Measurements from ENCODE around the gene GRID1.

GRID1 gene

GRCh38 chr10:86368046-86368445, 1.5 kb upstream of the GRID1 start:
- H3K79me1 ChIP-seq (replicated peaks; ENCODE audit: low read length, poor library complexity, severe bottlenecking): no peaks in the 10 kb centered on the region
- whole genome bisulfite sequencing: no CpG with 5 or more reads among the region's 1 CpG
- no peak overlapping the region for H3K27ac ChIP-seq (ENCODE audit: low read length, poor library complexity, severe bottlenecking)
- H3K4me2 ChIP-seq (ENCODE audit: low read length, poor library complexity, severe bottlenecking): no peak overlapping the region
- no peak overlapping the region for H2BK120ac ChIP-seq (ENCODE audit: low read depth, low read length)
- no peak overlapping the region for H2AK5ac ChIP-seq (ENCODE audit: low read length, severe bottlenecking)
- no peak overlapping the region for H3K4me3 ChIP-seq (ENCODE audit: insufficient read depth in 1 of 2, low read depth in 1 of 2, low read length in 2 of 2)
- no peak overlapping the region for H2AFZ ChIP-seq (ENCODE audit: low read depth, low read length)
- H2BK15ac ChIP-seq (ENCODE audit: low read depth, poor library complexity, severe bottlenecking): no peak overlapping the region
- no peaks in the 10 kb centered on the region for H3K9me3 ChIP-seq (ENCODE audit: control insufficient read depth, low read length)
- no peak overlapping the region for H3K14ac ChIP-seq (ENCODE audit: low read length in 2 of 2)
- H2BK5ac ChIP-seq (ENCODE audit: low read depth, low read length, poor library complexity, severe bottlenecking): no peak overlapping the region
- H3K4ac ChIP-seq (ENCODE audit: low read depth in 1 of 2, low read length in 2 of 2): no peak overlapping the region
- H3K9ac ChIP-seq (ENCODE audit: low read length): no peak overlapping the region
- no peak overlapping the region for H4K8ac ChIP-seq (ENCODE audit: low read length)
- H2BK12ac ChIP-seq (ENCODE audit: low read length in 2 of 2): no peak overlapping the region
- no peak for DNase-seq
- H3K23ac ChIP-seq (ENCODE audit: low read length in 2 of 2): no peak overlapping the region
- H3K36me3 ChIP-seq (ENCODE audit: control insufficient read depth in 1 of 2, insufficient read depth in 2 of 2, low read depth in 1 of 2, low read length in 2 of 2): no peaks in the 10 kb centered on the region
- no peak overlapping the region for H3K18ac ChIP-seq (ENCODE audit: low read depth in 1 of 2, low read length in 2 of 2)
- H3K27me3 ChIP-seq (ENCODE audit: control insufficient read depth in 1 of 2, insufficient read depth in 1 of 2, low read length in 2 of 2): peaks cover 79 to 83% of the 10 kb centered on the region in 2 experiments
- H4K91ac ChIP-seq (ENCODE audit: low read length): no peak overlapping the region
- H3K4me1 ChIP-seq (ENCODE audit: control insufficient read depth, insufficient read depth, low read depth, low read length): peaks cover 37% of the 10 kb centered on the region

- Histone ChIP-seq H2BK12ac (ENCODE audit: low read length in 2 of 2) (peak overlapping the region in 1 of 2 experiments; percentile 23), H3K9ac (ENCODE audit: low read length) (no peak overlapping the region), H3K4me1 (ENCODE audit: control insufficient read depth, insufficient read depth, low read depth, low read length) (peaks cover 39% of the 10 kb centered on the region), H3K4me3 (ENCODE audit: insufficient read depth in 1 of 2, low read depth in 1 of 2, low read length in 2 of 2) (peak overlapping the region; percentile 39 to 53), H2BK5ac (ENCODE audit: low read depth, low read length, poor library complexity, severe bottlenecking) (no peak overlapping the region), H3K18ac (ENCODE audit: low read depth in 1 of 2, low read length in 2 of 2) (no peak overlapping the region), H3K14ac (ENCODE audit: low read length in 2 of 2) (no peak overlapping the region), H3K79me1 (replicated peaks; ENCODE audit: low read length, poor library complexity, severe bottlenecking) (no peaks in the 10 kb centered on the region), H2BK15ac (ENCODE audit: low read depth, poor library complexity, severe bottlenecking) (no peak overlapping the region), H3K27me3 (ENCODE audit: control insufficient read depth in 1 of 2, insufficient read depth in 1 of 2, low read length in 2 of 2) (peaks cover 76 to 79% of the 10 kb centered on the region in 2 experiments), H3K36me3 (ENCODE audit: control insufficient read depth in 1 of 2, insufficient read depth in 2 of 2, low read depth in 1 of 2, low read length in 2 of 2) (no peaks in the 10 kb centered on the region), H3K27ac (ENCODE audit: low read length, poor library complexity, severe bottlenecking) (no peak overlapping the region), H4K8ac (ENCODE audit: low read length) (no peak overlapping the region), H3K23ac (ENCODE audit: low read length in 2 of 2) (peak overlapping the region in 1 of 2 experiments; percentile 56), H4K91ac (ENCODE audit: low read length) (no peak overlapping the region), H2BK120ac (ENCODE audit: low read depth, low read length) (no peak overlapping the region), H2AFZ (ENCODE audit: low read depth, low read length) (no peak overlapping the region), H2AK5ac (ENCODE audit: low read length, severe bottlenecking) (no peak overlapping the region), H3K9me3 (ENCODE audit: control insufficient read depth, low read length) (no peaks in the 10 kb centered on the region), H3K4me2 (ENCODE audit: low read length, poor library complexity, severe bottlenecking) (peak overlapping the region; percentile 66), H3K4ac (ENCODE audit: low read depth in 1 of 2, low read length in 2 of 2) (no peak overlapping the region)
- peak; percentile 1 for DNase-seq
- WGBS: 9% methylated on average over 57 of the region's 62 CpGs
Measured at GRCh38 chr10:86367152-86367951, 757 bp upstream of the GRID1 start.

DNA sequence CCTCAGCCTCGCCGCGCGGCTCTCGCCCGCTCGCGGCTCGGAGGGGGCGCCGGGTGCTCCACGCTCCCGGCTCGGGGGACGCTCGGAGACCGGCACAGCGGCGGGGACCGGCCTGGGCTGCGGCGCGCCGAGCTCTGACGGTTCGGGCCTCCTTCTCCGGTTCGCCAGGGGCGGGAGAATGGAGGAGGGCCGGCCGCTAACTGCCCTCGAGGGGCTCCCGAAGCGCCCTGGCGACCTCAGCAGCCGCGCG, 232 bp upstream of the GRID1 start:
- H3K4me1 ChIP-seq (ENCODE audit: control insufficient read depth, insufficient read depth, low read depth, low read length): peaks cover 39% of the 10 kb centered on the region
- H3K23ac ChIP-seq (ENCODE audit: low read length in 2 of 2): peak overlapping the region in 1 of 2 experiments; percentile 28
- no peak overlapping the region for H2BK120ac ChIP-seq (ENCODE audit: low read depth, low read length)
- H3K79me1 ChIP-seq (replicated peaks; ENCODE audit: low read length, poor library complexity, severe bottlenecking): no peaks in the 10 kb centered on the region
- H3K9me3 ChIP-seq (ENCODE audit: control insufficient read depth, low read length): no peaks in the 10 kb centered on the region
- peak overlapping the region; percentile 66 for H3K4me2 ChIP-seq (ENCODE audit: low read length, poor library complexity, severe bottlenecking)
- no peak for DNase-seq
- H2AFZ ChIP-seq (ENCODE audit: low read depth, low read length): peak overlapping the region; percentile 36
- no peak overlapping the region for H3K27ac ChIP-seq (ENCODE audit: low read length, poor library complexity, severe bottlenecking)
- no peak overlapping the region for H2BK15ac ChIP-seq (ENCODE audit: low read depth, poor library complexity, severe bottlenecking)
- H2BK5ac ChIP-seq (ENCODE audit: low read depth, low read length, poor library complexity, severe bottlenecking): no peak overlapping the region
- H4K8ac ChIP-seq (ENCODE audit: low read length): no peak overlapping the region
- H3K14ac ChIP-seq (ENCODE audit: low read length in 2 of 2): no peak overlapping the region
- H2BK12ac ChIP-seq (ENCODE audit: low read length in 2 of 2): no peak overlapping the region
- no peak overlapping the region for H3K9ac ChIP-seq (ENCODE audit: low read length)
- H3K4ac ChIP-seq (ENCODE audit: low read depth in 1 of 2, low read length in 2 of 2): no peak overlapping the region
- no peak overlapping the region for H2AK5ac ChIP-seq (ENCODE audit: low read length, severe bottlenecking)
- peak overlapping the region; percentile 39 to 53 for H3K4me3 ChIP-seq (ENCODE audit: insufficient read depth in 1 of 2, low read depth in 1 of 2, low read length in 2 of 2)
- no peak overlapping the region for H3K18ac ChIP-seq (ENCODE audit: low read depth in 1 of 2, low read length in 2 of 2)
- 1% methylated on average over 27 of the region's 38 CpGs for WGBS
- peaks cover 74 to 79% of the 10 kb centered on the region in 2 experiments for H3K27me3 ChIP-seq (ENCODE audit: control insufficient read depth in 1 of 2, insufficient read depth in 1 of 2, low read length in 2 of 2)
- no peaks in the 10 kb centered on the region for H3K36me3 ChIP-seq (ENCODE audit: control insufficient read depth in 1 of 2, insufficient read depth in 2 of 2, low read depth in 1 of 2, low read length in 2 of 2)
- H4K91ac ChIP-seq (ENCODE audit: low read length): no peak overlapping the region

GRCh38 chr10:86365346-86366032, 1.1 kb downstream of the GRID1 start:
- peak overlapping the region; percentile 46 to 65 for H3K4me3 ChIP-seq (ENCODE audit: insufficient read depth in 1 of 2, low read depth in 1 of 2, low read length in 2 of 2)
- 3% methylated on average over 47 of the region's 47 CpGs for WGBS

More at GRCh38 chr10:86365346-86366032, 1.1 kb downstream of the GRID1 start:
- H3K27ac ChIP-seq (ENCODE audit: low read length, poor library complexity, severe bottlenecking): no peak overlapping the region
- peak; percentile 8 for DNase-seq
- no peak overlapping the region for H2BK120ac ChIP-seq (ENCODE audit: low read depth, low read length)
- H4K91ac ChIP-seq (ENCODE audit: low read length): no peak overlapping the region
- peak overlapping the region in 1 of 2 experiments; percentile 95 for H3K23ac ChIP-seq (ENCODE audit: low read length in 2 of 2)
- H2BK5ac ChIP-seq (ENCODE audit: low read depth, low read length, poor library complexity, severe bottlenecking): no peak overlapping the region
- no peak overlapping the region for H3K4ac ChIP-seq (ENCODE audit: low read depth in 1 of 2, low read length in 2 of 2)
- H3K79me1 ChIP-seq (replicated peaks; ENCODE audit: low read length, poor library complexity, severe bottlenecking): no peaks in the 10 kb centered on the region
- H3K27me3 ChIP-seq (ENCODE audit: control insufficient read depth in 1 of 2, insufficient read depth in 1 of 2, low read length in 2 of 2): peaks cover 63 to 82% of the 10 kb centered on the region in 2 experiments
- no peak overlapping the region for H2BK12ac ChIP-seq (ENCODE audit: low read length in 2 of 2)
- no peaks in the 10 kb centered on the region for H3K36me3 ChIP-seq (ENCODE audit: control insufficient read depth in 1 of 2, insufficient read depth in 2 of 2, low read depth in 1 of 2, low read length in 2 of 2)
- no peak overlapping the region for H2BK15ac ChIP-seq (ENCODE audit: low read depth, poor library complexity, severe bottlenecking)
- H3K18ac ChIP-seq (ENCODE audit: low read depth in 1 of 2, low read length in 2 of 2): peak overlapping the region; percentile 15 to 64
- H3K4me1 ChIP-seq (ENCODE audit: control insufficient read depth, insufficient read depth, low read depth, low read length): peaks cover 39% of the 10 kb centered on the region
- no peak overlapping the region for H4K8ac ChIP-seq (ENCODE audit: low read length)
- peak overlapping the region in 1 of 2 experiments; percentile 57 for H3K14ac ChIP-seq (ENCODE audit: low read length in 2 of 2)
- no peaks in the 10 kb centered on the region for H3K9me3 ChIP-seq (ENCODE audit: control insufficient read depth, low read length)
- no peak overlapping the region for H2AK5ac ChIP-seq (ENCODE audit: low read length, severe bottlenecking)
- H2AFZ ChIP-seq (ENCODE audit: low read depth, low read length): no peak overlapping the region
- H3K4me2 ChIP-seq (ENCODE audit: low read length, poor library complexity, severe bottlenecking): peak overlapping the region; percentile 72
- no peak overlapping the region for H3K9ac ChIP-seq (ENCODE audit: low read length)

Data from mesenchymal stem cell (in vitro differentiated cells and primary cell).